ENCODE data around the gene RAB44.

DNA sequence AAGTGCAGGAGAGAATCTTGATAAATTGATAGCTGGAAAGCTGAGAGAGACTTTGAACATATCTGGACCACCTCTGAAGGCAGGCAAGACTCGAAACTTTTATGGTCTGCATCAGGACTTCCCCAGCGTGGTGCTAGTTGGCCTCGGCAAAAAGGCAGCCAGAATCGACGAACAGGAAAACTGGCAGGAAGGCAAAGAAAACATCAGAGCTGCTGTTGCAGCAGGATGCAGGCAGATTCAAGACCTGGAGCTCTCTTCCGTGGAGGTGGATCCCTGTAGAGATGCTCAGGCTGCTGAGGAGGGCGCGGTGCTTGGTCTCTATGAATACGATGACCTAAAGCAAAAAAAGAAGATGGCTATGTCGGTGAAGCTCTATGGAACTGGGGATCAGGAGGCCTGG, 23.7 kb upstream of the RAB44 start:
- TF ChIP-seq, protein P1, sequence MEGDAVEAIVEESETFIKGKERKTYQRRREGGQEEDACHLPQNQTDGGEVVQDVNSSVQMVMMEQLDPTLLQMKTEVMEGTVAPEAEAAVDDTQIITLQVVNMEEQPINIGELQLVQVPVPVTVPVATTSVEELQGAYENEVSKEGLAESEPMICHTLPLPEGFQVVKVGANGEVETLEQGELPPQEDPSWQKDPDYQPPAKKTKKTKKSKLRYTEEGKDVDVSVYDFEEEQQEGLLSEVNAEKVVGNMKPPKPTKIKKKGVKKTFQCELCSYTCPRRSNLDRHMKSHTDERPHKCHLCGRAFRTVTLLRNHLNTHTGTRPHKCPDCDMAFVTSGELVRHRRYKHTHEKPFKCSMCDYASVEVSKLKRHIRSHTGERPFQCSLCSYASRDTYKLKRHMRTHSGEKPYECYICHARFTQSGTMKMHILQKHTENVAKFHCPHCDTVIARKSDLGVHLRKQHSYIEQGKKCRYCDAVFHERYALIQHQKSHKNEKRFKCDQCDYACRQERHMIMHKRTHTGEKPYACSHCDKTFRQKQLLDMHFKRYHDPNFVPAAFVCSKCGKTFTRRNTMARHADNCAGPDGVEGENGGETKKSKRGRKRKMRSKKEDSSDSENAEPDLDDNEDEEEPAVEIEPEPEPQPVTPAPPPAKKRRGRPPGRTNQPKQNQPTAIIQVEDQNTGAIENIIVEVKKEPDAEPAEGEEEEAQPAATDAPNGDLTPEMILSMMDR (IDR thresholded peaks at IDR 0.05), result no peak
- no peak for TF ChIP-seq EP300 (IDR thresholded peaks at IDR 0.05)
